ENCODE data around the gene SEMA4C.

- TF ChIP-seq, protein P1, sequence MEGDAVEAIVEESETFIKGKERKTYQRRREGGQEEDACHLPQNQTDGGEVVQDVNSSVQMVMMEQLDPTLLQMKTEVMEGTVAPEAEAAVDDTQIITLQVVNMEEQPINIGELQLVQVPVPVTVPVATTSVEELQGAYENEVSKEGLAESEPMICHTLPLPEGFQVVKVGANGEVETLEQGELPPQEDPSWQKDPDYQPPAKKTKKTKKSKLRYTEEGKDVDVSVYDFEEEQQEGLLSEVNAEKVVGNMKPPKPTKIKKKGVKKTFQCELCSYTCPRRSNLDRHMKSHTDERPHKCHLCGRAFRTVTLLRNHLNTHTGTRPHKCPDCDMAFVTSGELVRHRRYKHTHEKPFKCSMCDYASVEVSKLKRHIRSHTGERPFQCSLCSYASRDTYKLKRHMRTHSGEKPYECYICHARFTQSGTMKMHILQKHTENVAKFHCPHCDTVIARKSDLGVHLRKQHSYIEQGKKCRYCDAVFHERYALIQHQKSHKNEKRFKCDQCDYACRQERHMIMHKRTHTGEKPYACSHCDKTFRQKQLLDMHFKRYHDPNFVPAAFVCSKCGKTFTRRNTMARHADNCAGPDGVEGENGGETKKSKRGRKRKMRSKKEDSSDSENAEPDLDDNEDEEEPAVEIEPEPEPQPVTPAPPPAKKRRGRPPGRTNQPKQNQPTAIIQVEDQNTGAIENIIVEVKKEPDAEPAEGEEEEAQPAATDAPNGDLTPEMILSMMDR (IDR thresholded peaks at IDR 0.05) = no peak
- no peak for TF ChIP-seq EZH2phosphoT487 (IDR thresholded peaks at IDR 0.05)
Observed at GRCh38 chr2:96839293-96839874, 30.5 kb downstream of the SEMA4C start.

Measured in neural progenitor cell (in vitro differentiated cells).